NCI-H187 treated with DMSO at 0.1 percent for 48 hours (cell line): Measurements from ENCODE around the gene C12orf56.
"Not testable (repeated sequence)": the region's sequence is repeated elsewhere in the genome, so short reads cannot be mapped to it uniquely, and the experiment has no call there.

Experiments used
- DNase-seq: peaks from one replicate; lab custom pipeline; 2025; lab: John Stamatoyannopoulos, UW

The C12orf56 gene

GRCh38 chr12:64387197-64387816 is 3.3 kb downstream of the C12orf56 start:
- DNase-seq: no peak

GRCh38 chr12:64385468-64385867 is 5.1 kb downstream of the C12orf56 start:
- DNase-seq: no peak

- no peak for DNase-seq
Measured at GRCh38 chr12:64385019-64385418, 5.5 kb downstream of the C12orf56 start.

- no peak for DNase-seq
Measured at GRCh38 chr12:64383675-64384074, 6.9 kb downstream of the C12orf56 start.

GRCh38 chr12:64362721-64363305 is 27.7 kb downstream of the C12orf56 start:
- DNase-seq: no peak

GRCh38 chr12:64361173-64361572 is 29.4 kb downstream of the C12orf56 start:
- not testable (repeated sequence) for DNase-seq

- DNase-seq: not testable (repeated sequence)
Measured at GRCh38 chr12:64356209-64356608, 34.3 kb downstream of the C12orf56 start.

GRCh38 chr12:64352181-64352580 is 38.4 kb downstream of the C12orf56 start:
- no peak for DNase-seq

- no peak for DNase-seq
Measured at GRCh38 chr12:64351265-64351664, 39.3 kb downstream of the C12orf56 start.

GRCh38 chr12:64347630-64348029 is 42.9 kb downstream of the C12orf56 start:
- no peak for DNase-seq

GRCh38 chr12:64344631-64345030 is 45.9 kb downstream of the C12orf56 start:
- not testable (repeated sequence) for DNase-seq

GRCh38 chr12:64340546-64340945 is 50.0 kb downstream of the C12orf56 start:
- DNase-seq: not testable (repeated sequence)

GRCh38 chr12:64335886-64336466 is 54.6 kb downstream of the C12orf56 start:
- no peak for DNase-seq

- no peak for DNase-seq
Measured at GRCh38 chr12:64332938-64333337, 57.6 kb downstream of the C12orf56 start.

- no peak for DNase-seq
Measured at GRCh38 chr12:64332296-64332695, 58.3 kb downstream of the C12orf56 start.

GRCh38 chr12:64329031-64329710 is 61.4 kb downstream of the C12orf56 start:
- DNase-seq: not testable (repeated sequence)

GRCh38 chr12:64325055-64325454 is 65.5 kb downstream of the C12orf56 start:
- no peak for DNase-seq

- DNase-seq: no peak
Measured at GRCh38 chr12:64323476-64324225, 66.9 kb downstream of the C12orf56 start.

GRCh38 chr12:64323006-64323405 is 67.6 kb downstream of the C12orf56 start:
- no peak for DNase-seq

GRCh38 chr12:64320611-64321010 is 69.9 kb downstream of the C12orf56 start:
- no peak for DNase-seq

GRCh38 chr12:64319540-64320225 is 70.9 kb downstream of the C12orf56 start:
- not testable (repeated sequence) for DNase-seq

GRCh38 chr12:64318605-64319004 is 72.0 kb downstream of the C12orf56 start:
- no peak for DNase-seq
